Stimulated activated CD8-positive, alpha-beta memory T cell treated with anti-CD3 and anti-CD28 coated beads, Interleukin-4, amount 100 ng/mL, for 1 hour (primary cell): ENCODE measurements around the gene ATXN10.

Source experiments
- DNase-seq, 2 donors: peaks; one replicate each; pipeline ENCODE4 v3.0.0-alpha.2; 2020; ENCODE audit warnings: low read depth in 2 of 2, low spot score in 1 of 2

The ATXN10 gene

DNA sequence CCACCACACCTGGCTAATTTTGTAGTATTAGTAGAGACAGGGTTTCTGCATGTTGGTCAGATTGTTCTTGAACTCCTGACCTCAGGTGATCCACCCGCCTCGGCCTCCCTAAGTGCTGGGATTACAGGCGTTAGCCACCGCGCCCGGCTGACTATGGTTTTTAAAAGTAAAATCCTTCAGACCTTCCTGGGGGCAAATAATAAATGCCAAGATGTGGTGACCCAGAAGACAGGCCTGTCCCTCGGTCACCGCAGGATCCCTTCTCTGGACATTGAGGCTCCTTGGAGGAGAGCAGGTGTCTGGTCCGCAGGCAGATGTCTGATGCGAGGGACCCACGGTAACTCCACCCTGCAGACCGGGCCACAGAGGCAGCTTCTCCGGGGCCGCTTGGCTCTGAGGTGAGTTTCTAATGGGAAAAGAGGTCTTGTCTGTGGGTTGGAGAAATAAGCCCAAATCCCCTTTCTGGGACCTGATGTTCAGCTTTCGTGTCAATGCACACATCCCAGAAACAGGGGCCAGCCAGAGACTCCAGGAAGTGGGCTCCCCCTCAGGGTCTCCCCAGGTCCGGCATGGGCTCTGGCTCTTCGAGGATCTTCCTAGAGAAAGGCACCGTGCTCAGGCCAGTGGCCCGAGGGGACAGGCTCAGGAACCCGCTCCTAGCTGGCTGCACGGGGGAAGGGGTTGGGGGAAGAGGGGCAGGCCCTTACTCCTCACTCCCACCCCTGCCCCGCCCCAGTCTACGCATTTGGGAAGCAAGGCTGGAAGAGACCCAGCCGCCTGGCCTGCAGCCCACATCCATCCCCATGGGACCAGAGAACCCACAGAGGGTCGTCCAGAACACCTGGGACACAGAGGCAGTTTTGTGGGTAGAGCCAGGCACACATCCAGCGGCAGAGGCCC is 204.8 kb downstream of the ATXN10 start:
- DNase-seq: no peak

GRCh38 chr22:45877036-45877380 is 205.4 kb downstream of the ATXN10 start:
- DNase-seq: no peak

DNA sequence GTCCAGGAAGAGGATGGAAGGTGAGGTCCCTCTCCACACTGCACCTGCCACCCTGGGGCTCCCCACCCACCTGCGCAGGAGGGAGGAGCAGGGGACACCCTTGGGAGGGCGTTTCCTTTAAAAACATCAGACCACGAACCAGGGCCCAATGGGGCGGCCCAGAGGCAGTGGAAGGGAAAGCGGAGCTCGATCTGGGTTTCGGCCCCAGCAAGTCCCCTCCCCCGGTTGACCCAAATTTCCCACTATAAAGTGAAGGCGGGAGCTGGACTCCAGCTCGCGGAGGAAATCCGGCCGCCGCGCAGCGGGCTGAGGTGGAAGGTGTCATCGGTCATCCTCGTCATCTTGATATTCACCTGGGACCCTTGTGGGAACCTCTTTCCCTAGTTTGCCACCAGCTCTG is 206.0 kb downstream of the ATXN10 start:
- no peak for DNase-seq

DNA sequence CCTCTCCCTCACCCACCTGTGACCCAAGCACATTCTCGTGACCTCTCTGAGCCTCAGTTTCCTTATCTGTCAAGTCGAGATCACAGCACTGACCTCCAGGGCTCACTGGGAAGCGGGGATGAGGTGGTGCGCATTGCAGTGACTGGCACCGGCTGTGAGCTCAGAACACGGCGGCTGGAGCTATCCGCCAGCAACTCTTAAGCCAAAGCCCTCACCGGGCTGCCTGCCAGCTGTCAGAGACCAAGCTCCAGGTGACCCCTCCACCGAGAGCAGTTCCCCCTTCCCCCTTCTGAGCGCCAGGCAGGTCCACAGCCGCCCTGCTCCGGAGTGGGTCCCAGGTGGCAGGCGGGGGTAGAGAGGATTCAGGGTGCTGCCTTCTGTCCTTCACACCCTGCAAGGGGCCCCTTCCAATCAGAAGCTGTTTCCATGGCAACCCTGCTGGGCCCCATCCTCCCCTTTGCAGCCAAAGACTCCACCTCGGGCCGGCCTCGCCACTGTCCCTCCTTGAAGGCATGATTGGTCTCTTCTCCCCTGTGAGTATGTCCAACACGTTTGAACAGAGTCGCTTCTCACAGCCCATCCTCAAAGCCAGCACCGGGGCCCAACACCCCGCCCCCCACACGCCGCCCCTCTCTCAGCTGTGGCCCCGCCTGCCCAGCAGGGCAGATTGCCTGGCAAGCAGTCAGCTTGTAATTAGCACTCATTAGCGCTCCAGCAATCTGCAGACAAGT is 206.6 kb downstream of the ATXN10 start:
- no peak for DNase-seq

- no peak for DNase-seq
These were observed 207.4 kb downstream of the ATXN10 start for GRCh38 chr22:45878901-45879551.

- DNase-seq: no peak
These were observed 207.9 kb downstream of the ATXN10 start for GRCh38 chr22:45879552-45879949.

- DNase-seq: no peak
These were observed 208.6 kb downstream of the ATXN10 start for GRCh38 chr22:45880091-45880715.

DNA sequence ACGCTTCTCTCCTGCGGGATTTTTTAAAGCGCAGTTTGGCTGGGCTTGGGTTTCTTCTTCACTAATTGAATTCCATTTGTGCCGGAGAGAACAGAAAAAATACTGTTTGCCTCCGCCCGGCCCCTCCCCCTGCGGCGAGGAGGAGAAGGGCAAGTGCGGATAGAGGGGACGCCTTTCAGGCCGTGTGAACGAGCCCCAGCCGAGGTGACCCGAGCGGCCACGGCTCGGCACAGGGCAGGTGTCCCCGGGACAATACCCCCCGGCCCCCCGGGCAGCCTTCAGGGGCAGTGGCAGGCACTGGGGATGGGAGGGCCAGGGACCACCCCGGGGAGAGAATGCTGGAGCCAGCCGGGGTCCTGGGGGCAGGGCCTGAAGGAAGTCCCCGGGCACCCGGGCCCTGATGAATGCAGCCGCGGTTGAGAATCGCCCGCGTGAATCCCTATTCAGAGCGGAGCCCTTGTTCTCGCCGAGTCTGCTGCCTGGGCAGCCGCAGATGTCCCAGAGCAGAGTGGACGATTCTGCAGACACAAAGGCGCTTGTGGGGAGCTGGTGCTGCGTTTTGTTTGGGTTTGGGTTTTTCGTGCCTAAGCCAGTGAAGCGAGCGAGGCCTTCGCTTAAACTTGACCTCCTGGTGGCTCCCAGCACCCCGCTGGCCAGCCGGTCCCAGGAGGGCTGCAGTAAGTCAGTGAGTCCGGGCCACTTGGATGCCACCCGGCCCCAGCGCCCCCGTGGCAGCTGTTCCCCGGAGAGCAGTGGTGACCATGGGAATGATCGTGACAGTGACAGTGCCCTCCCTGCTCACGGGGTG is 209.3 kb downstream of the ATXN10 start:
- no peak for DNase-seq

DNA sequence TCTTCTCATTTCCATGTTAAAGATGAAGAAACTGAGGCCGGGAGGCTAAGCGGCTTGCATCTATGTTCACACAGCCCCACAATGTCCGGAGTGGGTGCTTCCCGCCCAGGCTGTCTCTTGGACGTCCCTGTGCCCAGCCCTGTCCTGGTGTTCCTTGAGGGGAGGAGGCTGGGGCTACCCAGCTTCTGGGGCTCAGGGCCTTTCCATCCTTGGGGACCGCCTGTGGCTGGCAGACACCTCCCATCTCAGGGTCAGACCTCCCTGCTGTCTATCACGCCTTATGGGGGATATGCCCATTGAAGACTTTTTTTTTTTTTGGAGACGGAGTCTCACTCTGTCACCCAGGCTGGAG is 209.9 kb downstream of the ATXN10 start:
- DNase-seq: no peak

DNA sequence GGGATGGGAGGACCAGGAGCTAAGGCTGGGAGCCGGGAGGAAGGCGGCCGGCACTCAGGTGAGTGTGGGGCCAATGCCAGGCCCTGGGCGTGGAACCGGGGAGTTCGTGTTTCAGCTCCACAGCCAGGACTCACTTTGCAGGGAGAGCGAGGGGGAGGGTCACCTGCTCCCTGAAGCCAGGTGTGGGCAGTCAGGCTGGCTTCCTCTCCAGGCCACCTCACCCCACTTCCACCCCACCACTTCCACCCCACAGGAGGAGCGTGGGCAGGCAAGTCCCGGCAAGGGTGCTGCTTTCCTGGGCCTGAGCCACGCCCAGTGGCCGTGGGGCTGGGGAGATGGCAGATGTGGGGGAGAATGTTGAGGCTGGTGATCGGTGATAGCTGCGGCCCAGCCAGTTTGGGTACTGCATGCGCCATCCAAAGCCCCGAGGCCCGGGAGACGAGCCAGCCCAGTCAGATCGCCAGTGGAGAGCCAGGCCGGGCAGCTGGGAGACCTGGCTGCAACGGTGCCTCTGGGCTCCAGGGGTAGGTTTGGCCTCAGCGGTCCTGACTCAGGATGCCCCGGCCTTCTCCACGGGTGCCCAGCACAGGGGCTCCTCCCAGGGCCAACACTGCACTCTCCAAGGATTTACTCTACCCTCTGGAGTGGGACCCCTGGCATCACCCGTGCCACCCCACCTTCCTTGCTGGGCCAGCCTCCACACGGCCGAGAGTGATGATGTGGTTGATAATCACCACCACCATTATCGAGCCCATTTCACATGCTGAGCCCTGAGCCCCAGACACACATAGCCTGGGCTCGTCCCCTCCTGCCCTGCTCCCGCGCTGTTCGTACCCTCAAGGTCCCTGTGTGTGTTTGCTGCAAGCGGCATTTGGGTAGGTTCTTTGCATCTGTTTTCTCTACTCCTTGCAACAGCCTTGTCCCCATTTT is 211.5 kb downstream of the ATXN10 start:
- no peak for DNase-seq

- DNase-seq: no peak
These were observed 212.2 kb downstream of the ATXN10 start for GRCh38 chr22:45883811-45884170.

DNA sequence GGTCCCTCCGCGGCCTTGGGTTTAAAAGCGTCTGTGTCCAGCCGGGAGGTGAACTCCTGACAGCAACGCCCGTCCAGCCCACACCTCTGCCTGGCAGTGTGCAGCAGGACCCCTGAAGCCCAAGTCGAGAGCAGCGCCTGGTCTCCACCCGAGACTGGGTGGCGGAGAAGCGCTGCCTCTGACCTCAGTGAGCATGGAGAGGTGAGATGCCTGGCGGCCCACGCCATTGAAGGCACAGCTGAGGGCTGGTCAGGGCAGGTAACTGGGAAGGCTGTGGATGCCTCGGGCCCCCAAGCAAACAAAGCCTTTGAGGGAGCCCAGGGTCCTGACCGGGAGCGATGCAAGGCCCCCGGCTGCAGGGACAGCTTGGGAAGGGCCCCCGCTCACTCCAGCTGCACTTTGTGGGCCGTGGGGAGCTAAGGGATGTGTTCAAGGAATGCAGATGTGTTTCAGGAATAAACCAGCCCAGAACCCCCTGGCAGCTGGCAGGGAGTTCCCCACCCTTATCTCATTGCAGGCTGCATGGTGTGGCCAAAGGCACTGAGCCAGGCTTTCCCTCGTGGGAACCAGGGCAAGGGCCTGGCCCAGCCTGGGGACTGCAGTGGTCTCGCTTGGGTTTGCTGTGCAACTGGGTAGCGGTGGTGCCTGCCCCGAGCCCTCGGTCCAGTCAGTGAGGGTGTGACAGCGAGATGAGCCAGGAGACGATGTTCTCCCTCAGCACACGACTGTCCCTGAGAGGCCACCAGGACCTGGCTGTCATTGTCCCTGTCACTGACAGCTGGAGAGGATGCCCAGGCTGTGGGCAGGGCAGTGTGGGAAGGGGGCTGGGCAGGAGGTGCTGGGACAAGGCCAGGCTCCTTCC is 212.8 kb downstream of the ATXN10 start:
- no peak for DNase-seq

- no peak for DNase-seq
These were observed 213.7 kb downstream of the ATXN10 start for GRCh38 chr22:45885171-45885840.

- no peak for DNase-seq
These were observed 214.3 kb downstream of the ATXN10 start for GRCh38 chr22:45885941-45886395.

DNA sequence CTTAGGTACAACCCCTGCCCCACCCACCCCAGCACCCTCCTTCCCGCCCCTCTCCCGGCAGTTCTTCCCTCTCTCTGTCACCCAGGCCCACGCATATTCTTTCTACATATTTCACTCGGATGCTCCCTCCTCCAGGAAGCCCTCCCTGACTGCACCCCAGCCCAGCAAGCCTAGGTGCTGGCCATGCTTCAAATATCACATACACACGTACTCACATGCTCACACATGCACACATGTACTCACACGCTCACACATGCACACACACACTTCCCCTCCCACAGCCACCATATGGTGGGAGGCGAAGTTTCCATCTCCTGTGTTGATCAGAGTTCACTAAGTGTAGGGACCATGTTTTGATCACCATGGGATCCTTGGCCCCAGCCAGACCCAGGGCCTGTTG is 214.9 kb downstream of the ATXN10 start:
- DNase-seq: no peak

DNA sequence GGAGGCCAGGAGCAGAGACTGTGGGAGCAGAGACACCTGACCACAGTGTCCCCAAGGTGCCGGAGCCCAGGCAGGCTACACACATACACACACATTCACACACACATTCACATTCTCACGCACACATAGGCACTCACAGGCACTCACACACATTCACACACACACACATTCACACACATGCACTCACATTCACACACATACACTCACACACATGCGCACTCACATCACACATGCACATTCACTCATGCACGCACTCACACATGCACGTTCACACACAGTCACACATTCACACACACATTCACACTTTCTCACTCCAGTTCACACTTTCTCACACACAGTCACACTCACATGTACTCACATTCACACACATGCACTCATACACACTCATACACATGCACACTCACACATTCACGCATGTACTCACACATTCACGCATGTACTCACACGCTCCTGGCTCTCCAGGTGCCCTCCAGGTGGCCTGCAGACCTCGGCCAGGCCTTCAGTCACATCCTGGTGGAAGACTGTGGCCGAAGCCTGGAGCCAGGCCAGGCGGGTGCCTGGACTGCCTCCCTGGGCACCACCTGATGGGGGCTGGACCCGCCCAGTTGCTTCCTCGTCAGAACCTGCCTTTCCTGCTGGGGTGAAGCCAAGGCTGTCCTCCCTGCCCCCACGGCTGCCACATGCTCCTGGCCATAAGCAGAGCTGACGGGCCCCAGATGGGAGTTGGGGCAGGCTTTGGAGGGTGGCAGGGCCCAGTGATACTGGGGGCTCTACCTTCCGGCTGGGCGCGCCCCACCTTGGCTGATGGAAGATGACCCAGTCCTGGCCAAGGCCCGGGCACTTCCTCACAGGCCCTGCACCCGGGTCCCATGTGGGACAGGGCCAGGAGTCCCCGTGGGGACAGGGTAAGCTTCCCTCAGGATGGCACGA is 215.8 kb downstream of the ATXN10 start:
- DNase-seq: no peak
